Transverse colon (tissue), 4 donors: Measurements from ENCODE around the gene PNPLA2. TPM values are rescaled to one million over a fixed set of nuclear protein-coding genes. Genes with fewer than 3 reads are reported as not detected.

Experiments
- DNase-seq: peaks from one replicate; pipeline ENCODE4 v3.0.0-alpha.2; 2019
- H3K27ac ChIP-seq, 4 donors: fragments of 200-600 bp; sonication (generic); 2 replicates each; pipeline ENCODE4 v1.5.1; 2016 to 2018; ENCODE audit warnings: inconsistent platforms in 4 of 4
- H3K27me3 ChIP-seq: fragments of 200-600 bp; sonication (generic); 2 replicates; pipeline ENCODE4 v1.5.1; 2017; ENCODE audit warnings: inconsistent platforms
- H3K36me3 ChIP-seq, 4 donors: fragments of 200-600 bp; sonication (generic); 2 replicates each; pipeline ENCODE4 v1.5.1; 2017 to 2019; ENCODE audit warnings: inconsistent platforms in 4 of 4
- H3K4me1 ChIP-seq, 4 donors: fragments of 200-600 bp; sonication (generic); 2 replicates each; pipeline ENCODE4 v1.5.1; 2017 to 2020; ENCODE audit warnings: inconsistent platforms in 4 of 4
- H3K4me3 ChIP-seq, 4 donors: fragments of 200-600 bp; sonication (generic); 1 replicate in 1 of 4; 2 replicates in 3 of 4; pipeline versions ENCODE4 v1.5.1 to v1.6.1; 2017 to 2019; ENCODE audit warnings: inconsistent platforms in 4 of 4
- H3K9me3 ChIP-seq, 2 donors: fragments of 200-600 bp; sonication (generic); 2 replicates each; pipeline ENCODE4 v1.5.1; 2017 to 2019; ENCODE audit warnings: inconsistent platforms in 2 of 2
- CTCF ChIP-seq, 5 experiments: fragments of 200-600 bp in 3 of 5; fragments of 450-650 bp in 2 of 5; sonication (generic) in 3 of 5; IDR thresholded peaks; 1 replicate in 2 of 5; 2 replicates in 3 of 5; pipeline ENCODE4 v1.5.1; 2016 to 2017; ENCODE audit warnings: antibody characterized with exemption in 5 of 5, inconsistent platforms in 3 of 5, mild to moderate bottlenecking in 2 of 5, moderate library complexity in 1 of 5
- EP300 ChIP-seq: sonication (generic); formaldehyde crosslinking; IDR thresholded peaks from one replicate; pipeline ENCODE4 v1.6.1; 2017; ENCODE audit warnings: antibody characterized with exemption, low read depth
- POLR2A ChIP-seq: fragments of 450-650 bp; IDR thresholded peaks from one replicate; pipeline ENCODE4 v1.6.1; 2016; ENCODE audit warnings: antibody characterized with exemption, mild to moderate bottlenecking, moderate library complexity
- POLR2AphosphoS5 ChIP-seq, 3 donors: sonication (generic); formaldehyde crosslinking; IDR thresholded peaks; one replicate each; pipeline ENCODE4 v1.6.1; 2016; ENCODE audit warnings: antibody characterized with exemption in 3 of 3
- WGBS, 2 donors: methylation state at CpG; one replicate each; pipeline ENCODE4 v1.1.5; 2018; ENCODE audit warnings: low coverage in 1 of 2; 5-methylcytosine and 5-hydroxymethylcytosine counted together
- in situ Hi-C, 4 donors: fragments of 200-750 bp; cut with MboI; loops; one replicate each; pipeline versions ENCODE4 v1.15.0 to v1.15.1; 2017; ENCODE audit warnings: low sequenced_read_pairs in 3 of 4, low pct_ligation_motif_present in 1 of 4, low pct_unique_long_range_greater_than_20kb in 1 of 4
- intact Hi-C: fragments of 100-400 bp; cut with DNase I; formaldehyde crosslinking; loops from one replicate; pipeline ENCODE4 v1.15.1; 2023; ENCODE audit warnings: low total_unique reads
- total RNA-seq, 4 donors: library from RNA; depleted of rRNA; stranded (reverse); fragments of >200 nt; gene quantifications; one replicate each; pipeline ENCODE4 v1.1.0, GENCODE V29; 2016

PNPLA2 gene
- total RNA-seq, 4 donors from 2014 or later = 61.7 to 821 (median 134) TPM

- Histone ChIP-seq H3K27ac (no peak overlapping the region), H3K9me3 (no peaks in the 10 kb centered on the region), H3K36me3 (no peaks in the 10 kb centered on the region), H3K4me1 (peaks cover 13 to 22% (median 15%) of the 10 kb centered on the region in 4 donors), H3K27me3 (peaks cover 24% of the 10 kb centered on the region), H3K4me3 (no peak overlapping the region)
- WGBS, 2 donors = 66 to 81% methylated on average over 7 to 26 of the region's 27 CpGs
- in situ Hi-C loops = loop anchor here in 2 of 4 donors (25.0 kb wide), 1 partner anchor 179 kb away; the partner anchor contains the start of gene MUC6 (in 2 of the 2)
- intact Hi-C loops = loop anchor here (1.0 to 10.0 kb wide), 2 partner anchors 28 to 197 kb away; no protein-coding TSS in a partner anchor
- TF ChIP-seq EP300 (no peak), CTCF (IDR thresholded peaks at IDR 0.05) (no peak), POLR2A (no peak)
- no peak for DNase-seq
Measured at GRCh38 chr11:858053-858761, 39.5 kb downstream of the PNPLA2 start.

- no peak overlapping the region for H3K27ac ChIP-seq
- peaks cover 13 to 22% (median 15%) of the 10 kb centered on the region in 4 donors for H3K4me1 ChIP-seq
- TF ChIP-seq POLR2A (no peak), CTCF (IDR thresholded peaks at IDR 0.05) (no peak), EP300 (no peak), POLR2AphosphoS5 (IDR thresholded peaks at IDR 0.05) (no peak)
- H3K27me3 ChIP-seq = peaks cover 31% of the 10 kb centered on the region
- no peak for DNase-seq
- H3K36me3 ChIP-seq = no peaks in the 10 kb centered on the region
- no peaks in the 10 kb centered on the region for H3K9me3 ChIP-seq
- in situ Hi-C loops = loop anchor here in 2 of 4 donors (25.0 kb wide), 1 partner anchor 178 kb away; the partner anchor contains the start of gene MUC6 (in 2 of the 2)
- no peak overlapping the region for H3K4me3 ChIP-seq
- WGBS, 2 donors = 78 to 80% methylated on average over 6 to 29 of the region's 37 CpGs
- intact Hi-C loops = loop anchor here (1.0 to 10.0 kb wide), 2 partner anchors 29 to 196 kb away; no protein-coding TSS in a partner anchor
Measured at GRCh38 chr11:858762-859339, 40.1 kb downstream of the PNPLA2 start.

GRCh38 chr11:859394-860131 lies 40.8 kb downstream of the PNPLA2 start:
- Histone ChIP-seq H3K4me3 (no peak overlapping the region), H3K9me3 (no peaks in the 10 kb centered on the region), H3K36me3 (no peaks in the 10 kb centered on the region), H3K4me1 (peaks cover 13 to 22% (median 15%) of the 10 kb centered on the region in 4 donors), H3K27me3 (peaks cover 36% of the 10 kb centered on the region), H3K27ac (peak overlapping the region in 3 of 4 donors; percentile 15 to 46 (median 42))
- intact Hi-C loops = loop anchor here (10.0 kb wide), 1 partner anchor 195 kb away; no protein-coding TSS in a partner anchor
- WGBS, 2 donors = 42% methylated on average over 22 of the region's 31 CpGs; no CpG with 5 or more reads in 1 of the 2 donors
- peak; percentile 76 for DNase-seq
- in situ Hi-C loops = loop anchor here in 2 of 4 donors (25.0 kb wide), 1 partner anchor 178 kb away; the partner anchor contains the start of gene MUC6 (in 2 of the 2)
- TF ChIP-seq CTCF (IDR thresholded peaks at IDR 0.05) = no peak
- TF ChIP-seq POLR2AphosphoS5 (IDR thresholded peaks at IDR 0.05) = peak in 1 of 3 donors; percentile 7
- TF ChIP-seq POLR2A = no peak
